Type B pancreatic cell (in vitro differentiated cells): ENCODE measurements around the gene CALML6. TPM values are rescaled to one million over a fixed set of nuclear protein-coding genes. Genes with fewer than 3 reads are reported as not detected.

Experiments
- DNase-seq: peaks from one replicate; pipeline ENCODE4 v3.0.0; 2021; ENCODE audit warnings: mixed read lengths; ENCODE audit not compliant: unreplicated experiment; ENCODE audit errors: extremely low spot score
- H3K27ac Mint-ChIP-seq: 2 replicates; pipeline ENCODE4 v1.8.0; 2021; ENCODE audit warnings: mild to moderate bottlenecking, mixed read lengths
- H3K27me3 Mint-ChIP-seq: 2 replicates; pipeline ENCODE4 v1.8.0; 2021; ENCODE audit warnings: mixed read lengths
- H3K36me3 Mint-ChIP-seq: 2 replicates; pipeline ENCODE4 v1.8.0; 2021; ENCODE audit warnings: mixed read lengths
- H3K4me1 Mint-ChIP-seq: one replicate; pipeline ENCODE4 v1.8.0; 2021; ENCODE audit warnings: mixed read lengths; ENCODE audit not compliant: unreplicated experiment
- H3K4me3 Mint-ChIP-seq: 2 replicates; pipeline ENCODE4 v1.8.0; 2021; ENCODE audit warnings: mild to moderate bottlenecking, mixed read lengths
- H3K9me3 Mint-ChIP-seq: 2 replicates; pipeline ENCODE4 v1.8.0; 2021; ENCODE audit warnings: mixed read lengths
- CTCF ChIP-seq: fragments of 200-600 bp; sonication (generic); conservative IDR thresholded peaks from 2 replicates; pipeline ENCODE4 v1.5.0; 2021; ENCODE audit warnings: antibody characterized with exemption, mild to moderate bottlenecking
- long read RNA-seq: library from polyadenylated mRNA; unstranded; transcript quantifications from one replicate; pipeline ENCODE4 v2.0.0, GENCODE V29; 2020
- total RNA-seq: library from RNA; stranded (reverse); gene quantifications from 2 replicates; pipeline ENCODE4 v1.2.1, GENCODE V29; 2021; ENCODE audit warnings: low replicate concordance

Gene CALML6
- 0.36 and 0.65 TPM in 2 replicates for total RNA-seq
- long read RNA-seq, result 0 reads

DNA sequence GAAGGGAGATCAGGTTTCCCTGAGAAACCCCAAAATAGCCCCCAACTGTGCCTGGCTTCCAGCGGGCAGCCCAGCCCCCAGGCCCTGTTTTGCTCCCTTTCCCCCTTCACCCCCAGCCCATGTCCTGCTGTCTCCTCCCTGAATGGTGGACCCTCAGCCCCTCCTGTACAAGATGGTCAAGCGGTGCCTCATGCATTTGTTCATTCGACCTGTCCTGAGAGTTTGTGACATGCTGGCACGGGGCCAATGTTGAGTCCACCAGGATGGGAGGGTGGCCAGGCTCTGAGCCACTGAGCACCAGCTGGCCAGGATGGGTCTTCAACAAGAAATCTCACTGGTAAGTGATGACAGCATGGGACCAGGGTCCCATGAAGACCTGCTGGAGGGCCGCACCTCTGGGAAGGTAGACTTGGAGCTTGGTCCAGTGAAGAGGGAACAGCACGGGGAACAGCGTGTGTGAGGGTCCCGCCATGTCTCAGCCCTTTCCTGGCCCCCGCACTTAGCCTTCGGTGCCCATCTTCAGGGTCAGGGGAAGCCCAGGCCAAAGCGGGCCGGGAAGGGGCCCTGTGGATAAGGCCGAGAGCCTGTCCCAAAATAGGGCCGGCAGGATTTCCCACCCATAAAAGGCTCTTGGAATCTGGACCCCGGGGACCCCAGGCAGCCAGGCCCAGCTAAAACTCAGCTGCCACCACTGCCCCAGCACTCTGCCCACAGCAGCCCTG is at the start of gene CALML6:
Gene CALML6, plus strand, starts transcription at position 290 of the 722 bp plus-strand sequence. Its CDS starts 21 bp downstream, at position 311.
- H3K36me3 Mint-ChIP-seq, result no peaks in the 10 kb centered on the region
- no peak for TF ChIP-seq CTCF
- no peak within 1 kb of the TSS for H3K4me3 Mint-ChIP-seq
- peaks cover 4% of the 10 kb centered on the region for H3K4me1 Mint-ChIP-seq
- no peak within 1 kb of the TSS for H3K27ac Mint-ChIP-seq
- no peak for DNase-seq
- H3K27me3 Mint-ChIP-seq, result peaks cover 9% of the 10 kb centered on the region
- no peaks in the 10 kb centered on the region for H3K9me3 Mint-ChIP-seq

GRCh38 chr1:1867164-1867563 is 47.9 kb upstream of the CALML6 start:
- Mint-ChIP-seq H3K4me1 (peaks cover 24% of the 10 kb centered on the region), H3K9me3 (no peaks in the 10 kb centered on the region), H3K36me3 (peaks cover 21% of the 10 kb centered on the region), H3K4me3 (no peak overlapping the region), H3K27ac (no peak overlapping the region), H3K27me3 (no peaks in the 10 kb centered on the region)
- DNase-seq, result no peak
- no peak for TF ChIP-seq CTCF

GRCh38 chr1:1869469-1869868 is 45.6 kb upstream of the CALML6 start:
- DNase-seq, result no peak
- no peak for TF ChIP-seq CTCF
- no peak overlapping the region for H3K4me3 Mint-ChIP-seq
- no peaks in the 10 kb centered on the region for H3K27me3 Mint-ChIP-seq
- peaks cover 18% of the 10 kb centered on the region for H3K4me1 Mint-ChIP-seq
- peak overlapping the region; percentile 71 for H3K27ac Mint-ChIP-seq
- peaks cover 28% of the 10 kb centered on the region for H3K36me3 Mint-ChIP-seq
- H3K9me3 Mint-ChIP-seq, result no peaks in the 10 kb centered on the region

DNA sequence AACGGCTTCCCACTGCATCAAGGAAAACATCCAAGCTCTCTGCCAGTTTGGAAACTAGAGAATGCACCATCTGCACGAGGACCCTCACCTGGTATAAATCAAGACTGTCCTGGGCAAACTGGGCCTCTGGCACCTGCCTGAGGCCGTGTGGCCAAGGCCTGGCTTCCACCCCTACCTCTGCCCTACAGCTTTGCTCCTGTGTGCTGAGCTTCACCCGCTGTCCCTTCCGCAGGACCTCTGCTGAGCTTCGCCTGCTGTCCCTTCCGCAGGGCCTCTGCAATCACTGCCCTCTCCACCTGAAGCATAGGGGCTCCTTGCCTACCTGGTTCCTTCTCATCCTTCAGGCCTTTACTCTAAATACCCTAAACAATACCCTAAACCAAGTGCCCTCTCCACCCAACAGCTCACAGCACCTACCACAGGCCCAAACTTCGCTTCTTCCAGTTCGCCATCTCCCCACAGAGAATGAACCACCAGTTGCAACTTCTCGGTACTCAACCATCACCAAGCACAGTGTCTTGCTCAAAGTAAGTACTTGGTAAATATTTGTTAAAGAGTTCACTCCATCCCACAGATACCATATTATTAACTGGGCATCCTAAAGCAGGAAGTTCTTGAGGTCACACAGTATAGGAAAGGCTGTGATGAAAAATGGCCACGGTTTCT is 42.6 kb upstream of the CALML6 start:
- Mint-ChIP-seq H3K27ac (peak overlapping the region; percentile 14), H3K9me3 (no peaks in the 10 kb centered on the region), H3K4me1 (peaks cover 22% of the 10 kb centered on the region), H3K4me3 (peak overlapping the region; percentile 2), H3K36me3 (peaks cover 36% of the 10 kb centered on the region), H3K27me3 (no peaks in the 10 kb centered on the region)
- no peak for TF ChIP-seq CTCF
- no peak for DNase-seq

DNA sequence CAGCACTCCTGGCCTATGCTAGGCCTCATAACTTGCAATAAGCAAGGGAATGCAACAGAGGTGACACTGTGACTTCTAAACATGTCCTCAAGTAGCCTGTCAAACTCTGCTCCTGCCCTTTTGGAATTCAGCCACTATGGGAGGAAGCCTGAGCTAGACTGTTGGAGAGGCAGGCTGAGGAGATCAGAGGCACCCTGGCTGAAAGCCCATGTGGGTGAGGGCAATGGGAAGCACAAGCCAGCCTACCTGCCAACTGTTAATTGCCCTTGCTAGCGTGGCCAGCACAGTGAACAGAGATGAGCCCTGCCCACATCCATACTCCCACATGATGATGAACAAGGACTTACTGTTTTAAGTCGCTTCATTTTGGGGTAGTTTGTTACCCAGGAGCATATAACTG is 41.9 kb upstream of the CALML6 start:
- Mint-ChIP-seq H3K4me1 (peaks cover 28% of the 10 kb centered on the region), H3K9me3 (no peaks in the 10 kb centered on the region), H3K4me3 (no peak overlapping the region), H3K36me3 (peaks cover 41% of the 10 kb centered on the region), H3K27ac (no peak overlapping the region), H3K27me3 (no peaks in the 10 kb centered on the region)
- no peak for DNase-seq
- no peak for TF ChIP-seq CTCF
